Mesendoderm (in vitro differentiated cells): ENCODE measurements around the gene TMPRSS9.

Experiments used
- DNase-seq: peaks from one replicate; pipeline ENCODE4 v3.0.0; 2013
- H2AK5ac ChIP-seq: 2 replicates; pipeline ENCODE4 v1.6.1; 2013; ENCODE audit warnings: low read length, inconsistent platforms
- H2BK120ac ChIP-seq: 2 replicates; pipeline ENCODE4 v1.6.1; 2013; ENCODE audit warnings: low read depth, mild to moderate bottlenecking, low read length, moderate library complexity, mixed read lengths
- H2BK15ac ChIP-seq: replicated peaks from 2 replicates; pipeline ENCODE4 v1.6.1; 2013; ENCODE audit warnings: low read depth, mild to moderate bottlenecking, moderate library complexity
- H2BK5ac ChIP-seq: 2 replicates; pipeline ENCODE4 v1.6.1; 2013; ENCODE audit warnings: low read length, inconsistent platforms
- H3K18ac ChIP-seq: 2 replicates; pipeline ENCODE4 v1.6.1; 2013; ENCODE audit warnings: mild to moderate bottlenecking, low read length, mixed read lengths
- H3K23ac ChIP-seq: one replicate; pipeline ENCODE4 v1.6.1; 2013; ENCODE audit warnings: low read length
- H3K27ac ChIP-seq: 2 replicates; pipeline ENCODE4 v1.5.1; 2013; ENCODE audit warnings: low read depth, mild to moderate bottlenecking, inconsistent platforms, low read length, moderate library complexity
- H3K27me3 ChIP-seq: 2 replicates; pipeline ENCODE4 v1.6.1; 2013; ENCODE audit warnings: low read length, control low read depth, mild to moderate bottlenecking, inconsistent platforms; ENCODE audit not compliant: insufficient read depth, poor library complexity
- H3K36me3 ChIP-seq: 2 replicates; pipeline ENCODE4 v1.6.1; 2013; ENCODE audit warnings: low read length, inconsistent platforms; ENCODE audit not compliant: control insufficient read depth, insufficient read depth
- H3K4ac ChIP-seq: one replicate; pipeline ENCODE4 v1.6.1; 2013; ENCODE audit warnings: low read depth, mild to moderate bottlenecking, low read length, moderate library complexity
- H3K4me1 ChIP-seq: 2 replicates; pipeline ENCODE4 v1.6.1; 2013; ENCODE audit warnings: low read depth, low read length, inconsistent platforms; ENCODE audit not compliant: control insufficient read depth
- H3K4me2 ChIP-seq: 2 replicates; pipeline ENCODE4 v1.6.1; 2013; ENCODE audit warnings: low read length
- H3K4me3 ChIP-seq: 2 replicates; pipeline ENCODE4 v1.5.1; 2013; ENCODE audit warnings: mild to moderate bottlenecking, low read length
- H3K56ac ChIP-seq: one replicate; pipeline ENCODE4 v1.6.1; 2013; ENCODE audit warnings: low read length
- H3K79me1 ChIP-seq: 2 replicates; pipeline ENCODE4 v1.6.1; 2013; ENCODE audit warnings: low read length, inconsistent platforms
- H3K79me2 ChIP-seq: 2 replicates; pipeline ENCODE4 v1.6.1; 2013; ENCODE audit warnings: mild to moderate bottlenecking, low read length; ENCODE audit not compliant: control insufficient read depth, insufficient read depth
- H3K9ac ChIP-seq: 2 replicates; pipeline ENCODE4 v1.6.1; 2013; ENCODE audit warnings: low read length, inconsistent platforms
- H4K5ac ChIP-seq: one replicate; pipeline ENCODE4 v1.6.1; 2013; ENCODE audit warnings: low read length
- H4K8ac ChIP-seq: one replicate; pipeline ENCODE4 v1.6.1; 2013; ENCODE audit warnings: low read depth, mild to moderate bottlenecking, control low read depth, low read length, moderate library complexity
- WGBS: extraction: QIAGEN DNeasy Blood & Tissue Kit; methylation state at CpG from one replicate; pipeline ENCODE4 v1.1.7; 2013; ENCODE audit warnings: low lambda C conversion rate, missing lambda C conversion rate; ENCODE audit not compliant: insufficient coverage; ENCODE audit errors: extremely low coverage; 5-methylcytosine and 5-hydroxymethylcytosine counted together

The TMPRSS9 gene

GRCh38 chr19:2449019-2449418 lies 89.0 kb downstream of the TMPRSS9 start:
- Histone ChIP-seq H3K27ac (no peak overlapping the region), H3K23ac (no peak overlapping the region), H2BK15ac (no peak overlapping the region), H3K4me1 (no peaks in the 10 kb centered on the region), H3K79me2 (peaks cover 79% of the 10 kb centered on the region), H2BK5ac (no peak overlapping the region), H3K27me3 (no peaks in the 10 kb centered on the region), H3K79me1 (peaks cover 16% of the 10 kb centered on the region), H4K8ac (no peak overlapping the region), H3K56ac (no peak overlapping the region), H2BK120ac (no peak overlapping the region), H3K18ac (no peak overlapping the region), H3K9ac (no peak overlapping the region), H3K36me3 (no peaks in the 10 kb centered on the region), H3K4me3 (no peak overlapping the region), H3K4me2 (no peak overlapping the region), H2AK5ac (no peak overlapping the region), H3K4ac (no peak overlapping the region), H4K5ac (no peak overlapping the region)
- WGBS = no CpG with 5 or more reads among the region's 11 CpGs
- no peak for DNase-seq

GRCh38 chr19:2451138-2451537 lies 91.1 kb downstream of the TMPRSS9 start:
- no peak overlapping the region for H3K4me2 ChIP-seq
- no peak overlapping the region for H3K18ac ChIP-seq
- DNase-seq = no peak
- H4K5ac ChIP-seq = no peak overlapping the region
- no peak overlapping the region for H2BK120ac ChIP-seq
- H3K4me3 ChIP-seq = no peak overlapping the region
- no peak overlapping the region for H2BK15ac ChIP-seq
- H3K36me3 ChIP-seq = no peaks in the 10 kb centered on the region
- H2AK5ac ChIP-seq = no peak overlapping the region
- H3K4me1 ChIP-seq = no peaks in the 10 kb centered on the region
- WGBS = no CpG with 5 or more reads among the region's 7 CpGs
- no peaks in the 10 kb centered on the region for H3K27me3 ChIP-seq
- no peak overlapping the region for H3K4ac ChIP-seq
- H3K79me2 ChIP-seq = peaks cover 89% of the 10 kb centered on the region
- H3K23ac ChIP-seq = no peak overlapping the region
- no peak overlapping the region for H4K8ac ChIP-seq
- no peak overlapping the region for H3K56ac ChIP-seq
- no peak overlapping the region for H3K9ac ChIP-seq
- no peak overlapping the region for H3K27ac ChIP-seq
- peaks cover 20% of the 10 kb centered on the region for H3K79me1 ChIP-seq
- no peak overlapping the region for H2BK5ac ChIP-seq

- whole genome bisulfite sequencing = no CpG with 5 or more reads among the region's 18 CpGs
- H3K79me2 ChIP-seq = peaks cover 89% of the 10 kb centered on the region
- H3K79me1 ChIP-seq = peaks cover 18% of the 10 kb centered on the region
- H2BK120ac ChIP-seq = no peak overlapping the region
- no peaks in the 10 kb centered on the region for H3K36me3 ChIP-seq
- no peak overlapping the region for H3K4ac ChIP-seq
- no peak for DNase-seq
- H3K23ac ChIP-seq = no peak overlapping the region
- no peak overlapping the region for H4K8ac ChIP-seq
- H3K18ac ChIP-seq = no peak overlapping the region
- no peak overlapping the region for H2BK15ac ChIP-seq
- no peaks in the 10 kb centered on the region for H3K27me3 ChIP-seq
- H2AK5ac ChIP-seq = no peak overlapping the region
- H3K4me3 ChIP-seq = no peak overlapping the region
- H3K27ac ChIP-seq = no peak overlapping the region
- H3K56ac ChIP-seq = no peak overlapping the region
- no peak overlapping the region for H3K4me2 ChIP-seq
- no peaks in the 10 kb centered on the region for H3K4me1 ChIP-seq
- H4K5ac ChIP-seq = no peak overlapping the region
- no peak overlapping the region for H2BK5ac ChIP-seq
- H3K9ac ChIP-seq = no peak overlapping the region
Measured at GRCh38 chr19:2451741-2452140, 91.7 kb downstream of the TMPRSS9 start.

- Histone ChIP-seq H2BK120ac (no peak overlapping the region), H3K4ac (no peak overlapping the region), H3K56ac (no peak overlapping the region), H2BK15ac (no peak overlapping the region), H3K27me3 (no peaks in the 10 kb centered on the region), H2AK5ac (no peak overlapping the region), H2BK5ac (no peak overlapping the region), H4K8ac (no peak overlapping the region), H3K18ac (no peak overlapping the region), H3K79me2 (peaks cover 74% of the 10 kb centered on the region), H3K36me3 (no peaks in the 10 kb centered on the region), H3K23ac (no peak overlapping the region), H3K4me3 (no peak overlapping the region), H3K4me1 (no peaks in the 10 kb centered on the region), H4K5ac (no peak overlapping the region), H3K79me1 (peaks cover 13% of the 10 kb centered on the region), H3K27ac (no peak overlapping the region), H3K9ac (no peak overlapping the region), H3K4me2 (no peak overlapping the region)
- no CpG with 5 or more reads among the region's 19 CpGs for WGBS
- no peak for DNase-seq
Measured at GRCh38 chr19:2453431-2454025, 93.5 kb downstream of the TMPRSS9 start.

DNA sequence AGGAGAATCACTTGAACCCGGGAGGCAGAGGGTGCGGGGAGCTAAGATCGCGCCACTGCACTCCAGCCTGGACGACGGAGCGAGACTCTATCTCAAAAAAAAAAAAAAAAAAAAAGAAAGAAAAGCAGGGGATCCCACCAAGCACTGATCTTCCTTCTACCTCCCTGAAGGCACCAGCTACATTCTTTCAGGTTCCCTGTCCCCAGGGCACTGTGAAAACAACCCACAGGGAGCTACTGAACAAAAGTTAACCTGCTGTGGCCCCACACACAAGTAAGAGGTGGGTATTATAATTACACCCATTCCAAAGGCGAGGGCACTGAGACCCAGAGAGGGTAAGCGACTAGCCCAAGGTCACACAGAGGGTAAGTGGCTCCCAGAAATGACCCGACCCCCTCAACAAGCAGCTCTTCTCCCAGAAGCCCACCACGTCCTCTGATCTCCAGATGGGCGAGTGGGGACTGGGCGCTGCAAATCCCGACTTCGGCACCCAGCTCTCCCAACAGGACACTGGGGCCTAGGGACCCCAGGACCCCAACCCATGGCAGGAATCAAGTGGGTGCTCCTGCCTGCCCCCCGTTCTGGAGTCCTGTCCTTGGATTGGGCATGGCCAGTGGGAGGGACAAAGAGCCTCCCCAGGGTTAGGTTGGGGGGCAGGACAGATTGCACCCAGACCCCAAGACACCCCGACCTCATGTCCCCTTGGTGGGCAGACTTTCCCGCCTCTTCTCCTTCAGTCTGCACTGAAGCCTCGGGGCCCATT lies 94.3 kb downstream of the TMPRSS9 start:
- no peak overlapping the region for H3K18ac ChIP-seq
- no peaks in the 10 kb centered on the region for H3K27me3 ChIP-seq
- no CpG with 5 or more reads among the region's 19 CpGs for WGBS
- no peak overlapping the region for H3K4me2 ChIP-seq
- H3K56ac ChIP-seq = peak overlapping the region; percentile 42
- no peak overlapping the region for H4K5ac ChIP-seq
- H3K4me3 ChIP-seq = no peak overlapping the region
- H3K9ac ChIP-seq = peak overlapping the region; percentile 45
- no peak overlapping the region for H2AK5ac ChIP-seq
- H3K4me1 ChIP-seq = no peaks in the 10 kb centered on the region
- H3K79me2 ChIP-seq = peaks cover 65% of the 10 kb centered on the region
- H3K36me3 ChIP-seq = no peaks in the 10 kb centered on the region
- no peak overlapping the region for H2BK5ac ChIP-seq
- no peak for DNase-seq
- H4K8ac ChIP-seq = no peak overlapping the region
- H3K27ac ChIP-seq = no peak overlapping the region
- H3K79me1 ChIP-seq = peaks cover 9% of the 10 kb centered on the region
- no peak overlapping the region for H2BK15ac ChIP-seq
- no peak overlapping the region for H3K23ac ChIP-seq
- no peak overlapping the region for H2BK120ac ChIP-seq
- no peak overlapping the region for H3K4ac ChIP-seq
